SK-N-SH treated with all-trans-retinoic acid at 6 μM for 48 hours (cell line): ENCODE data around the gene CFAP221.

Experiments used
- ATAC-seq: fragments of 200-7000 bp; cut with Tn5 transposase; 3 replicates; pipeline ENCODE4 v1.9.1; 2020; ENCODE audit warnings: mild to moderate bottlenecking, moderate library complexity
- ARNTL ChIP-seq: fragments of 450-650 bp; formaldehyde crosslinking; IDR thresholded peaks from 2 replicates; pipeline ENCODE4 v1.5.0; 2020; ENCODE audit warnings: low read depth, mild to moderate bottlenecking, moderate library complexity, borderline replicate concordance
- BACH2 ChIP-seq: fragments of 250-450 bp; sonication (Bioruptor Pico); IDR thresholded peaks from 2 replicates; pipeline ENCODE4 v1.9.0; 2021; ENCODE audit warnings: mild to moderate bottlenecking, borderline replicate concordance
- CREB5 ChIP-seq: fragments of 250-450 bp; sonication (Bioruptor Pico); IDR thresholded peaks from 2 replicates; pipeline ENCODE4 v1.5.1; 2020; ENCODE audit warnings: low read depth, mild to moderate bottlenecking, moderate library complexity
- CSRNP3 ChIP-seq: fragments of 250-450 bp; sonication (Bioruptor Pico); IDR thresholded peaks from 2 replicates; pipeline ENCODE4 v1.5.1; 2021; ENCODE audit warnings: mild to moderate bottlenecking, moderate library complexity
- ESRRG ChIP-seq: fragments of 250-450 bp; sonication (Bioruptor Pico); IDR thresholded peaks from 2 replicates; pipeline ENCODE4 v1.6.1; 2021; ENCODE audit warnings: mild to moderate bottlenecking
- GLIS3 ChIP-seq: fragments of 250-450 bp; sonication (Bioruptor Pico); IDR thresholded peaks from 2 replicates; pipeline ENCODE4 v1.5.0; 2020; ENCODE audit warnings: mild to moderate bottlenecking, moderate library complexity
- OSR1 ChIP-seq: fragments of 250-450 bp; sonication (Bioruptor Pico); IDR thresholded peaks from 2 replicates; pipeline ENCODE4 v1.8.0; 2022; ENCODE audit warnings: moderate library complexity, mild to moderate bottlenecking, inconsistent platforms
- PATZ1 ChIP-seq: fragments of 250-450 bp; sonication (Bioruptor Pico); IDR thresholded peaks from 2 replicates; pipeline ENCODE4 v1.8.0; 2020; ENCODE audit warnings: mild to moderate bottlenecking, moderate library complexity, borderline replicate concordance
- POU6F1 ChIP-seq: fragments of 250-450 bp; sonication (Bioruptor Pico); IDR thresholded peaks from 2 replicates; pipeline ENCODE4 v1.8.0; 2021; ENCODE audit warnings: low read depth, mild to moderate bottlenecking, moderate library complexity, borderline replicate concordance
- PPARA ChIP-seq: fragments of 250-450 bp; sonication (Bioruptor Pico); IDR thresholded peaks from 2 replicates; pipeline ENCODE4 v1.5.0; 2020; ENCODE audit warnings: mild to moderate bottlenecking, borderline replicate concordance
- RARB ChIP-seq: fragments of 250-450 bp; sonication (Bioruptor Pico); IDR thresholded peaks from 2 replicates; pipeline ENCODE4 v1.8.0; 2021; ENCODE audit warnings: mild to moderate bottlenecking, moderate library complexity
- SNAI2 ChIP-seq: fragments of 250-450 bp; sonication (Bioruptor Pico); IDR thresholded peaks from 2 replicates; pipeline ENCODE4 v1.5.0; 2020; ENCODE audit warnings: mild to moderate bottlenecking, moderate library complexity
- TCF4 ChIP-seq: fragments of 250-450 bp; sonication (Bioruptor Pico); IDR thresholded peaks from 2 replicates; pipeline ENCODE4 v1.8.0; 2021; ENCODE audit warnings: mild to moderate bottlenecking, moderate library complexity, borderline replicate concordance
- TOX ChIP-seq: fragments of 250-450 bp; sonication (Bioruptor Pico); IDR thresholded peaks from 2 replicates; pipeline ENCODE4 v1.8.0; 2021; ENCODE audit warnings: mild to moderate bottlenecking, moderate library complexity, borderline replicate concordance
- TSHZ2 ChIP-seq: fragments of 250-450 bp; sonication (Bioruptor Pico); IDR thresholded peaks from 2 replicates; pipeline ENCODE4 v1.5.0; 2020; ENCODE audit warnings: mild to moderate bottlenecking, moderate library complexity
- ZC3H10 ChIP-seq: fragments of 250-450 bp; sonication (Bioruptor Pico); IDR thresholded peaks from 2 replicates; pipeline ENCODE4 v1.5.1; 2021; ENCODE audit warnings: mild to moderate bottlenecking, moderate library complexity
- ZFP3 ChIP-seq: fragments of 250-450 bp; sonication (Bioruptor Pico); IDR thresholded peaks from 2 replicates; pipeline ENCODE4 v1.5.0; 2020; ENCODE audit warnings: mild to moderate bottlenecking, moderate library complexity
- ZFP30 ChIP-seq: fragments of 450-650 bp; formaldehyde crosslinking; IDR thresholded peaks from 2 replicates; pipeline ENCODE4 v1.5.0; 2022; ENCODE audit warnings: mild to moderate bottlenecking, moderate library complexity
- ZNF565 ChIP-seq: fragments of 450-650 bp; formaldehyde crosslinking; conservative IDR thresholded peaks from 2 replicates; pipeline ENCODE4 v1.5.0; 2020; ENCODE audit warnings: low read depth, mild to moderate bottlenecking, moderate library complexity
- ZNF70 ChIP-seq: fragments of 450-650 bp; formaldehyde crosslinking; IDR thresholded peaks from 2 replicates; pipeline ENCODE4 v1.5.0; 2020; ENCODE audit warnings: mild to moderate bottlenecking, moderate library complexity
- ZNF8 ChIP-seq: fragments of 450-650 bp; formaldehyde crosslinking; IDR thresholded peaks from 2 replicates; pipeline ENCODE4 v1.5.0; 2020; ENCODE audit warnings: mild to moderate bottlenecking, moderate library complexity

The CFAP221 gene

GRCh38 chr2:119683074-119683712 is 138.9 kb downstream of the CFAP221 start:
- TF ChIP-seq ARNTL (CRISPR knock-in tag): no peak
- TF ChIP-seq PPARA (CRISPR knock-in tag): no peak
- TF ChIP-seq CSRNP3 (CRISPR knock-in tag): no peak
- TF ChIP-seq TSHZ2: no peak
- TF ChIP-seq ZNF8: no peak
- TF ChIP-seq ZNF70: no peak
- no peak for TF ChIP-seq TOX (CRISPR knock-in tag)
- TF ChIP-seq GLIS3 (CRISPR knock-in tag): no peak
- TF ChIP-seq RARB: no peak
- TF ChIP-seq CREB5: no peak
- no peak for TF ChIP-seq BACH2 (CRISPR knock-in tag)
- TF ChIP-seq ESRRG (CRISPR knock-in tag): no peak
- no peak for TF ChIP-seq SNAI2 (CRISPR knock-in tag)
- no peak for TF ChIP-seq TCF4 (CRISPR knock-in tag)
- no peak for TF ChIP-seq OSR1
- TF ChIP-seq POU6F1 (CRISPR knock-in tag): no peak
- no peak for TF ChIP-seq ZFP3 (CRISPR knock-in tag)
- no peak for ATAC-seq

GRCh38 chr2:119683713-119684443 is 139.6 kb downstream of the CFAP221 start:
- TF ChIP-seq OSR1: no peak
- no peak for TF ChIP-seq ZNF8
- TF ChIP-seq POU6F1 (CRISPR knock-in tag): no peak
- TF ChIP-seq TOX (CRISPR knock-in tag): no peak
- TF ChIP-seq ZFP3 (CRISPR knock-in tag): no peak
- no peak for TF ChIP-seq GLIS3 (CRISPR knock-in tag)
- no peak for TF ChIP-seq CSRNP3 (CRISPR knock-in tag)
- TF ChIP-seq ZFP30 (CRISPR knock-in tag): no peak
- no peak for TF ChIP-seq ZC3H10 (CRISPR knock-in tag)
- no peak for TF ChIP-seq CREB5
- TF ChIP-seq RARB: no peak
- no peak for TF ChIP-seq BACH2 (CRISPR knock-in tag)
- no peak for TF ChIP-seq SNAI2 (CRISPR knock-in tag)
- no peak for TF ChIP-seq PPARA (CRISPR knock-in tag)
- TF ChIP-seq ZNF70: no peak
- no peak for TF ChIP-seq ZNF565 (CRISPR knock-in tag)
- no peak for TF ChIP-seq PATZ1
- ATAC-seq: no peak; the same call in 1 of the 3 replicates
